Upper lobe of left lung (tissue), 4 donors: ENCODE measurements around the gene EEF1AKMT3.
A peak's percentile ranks its signal among the peaks of the same experiment; 100 is the strongest.

ENCODE experiments used
- POLR2A ChIP-seq, 4 donors: fragments of 450-650 bp; IDR thresholded peaks; one replicate each; pipeline ENCODE4 v1.5.1; 2016 to 2017; ENCODE audit warnings: antibody characterized with exemption in 4 of 4, mild to moderate bottlenecking in 2 of 4
- POLR2AphosphoS5 ChIP-seq, 2 donors: sonication (generic); formaldehyde crosslinking; IDR thresholded peaks; one replicate each; pipeline ENCODE4 v1.5.1; 2017; ENCODE audit warnings: antibody characterized with exemption in 2 of 2
- TF ChIP-seq, protein P1 (sequence below), 6 experiments: fragments of 450-650 bp in 4 of 6; fragments of 200-600 bp in 2 of 6; sonication (generic) in 2 of 6; IDR thresholded peaks; one replicate each; pipeline ENCODE4 v1.5.1; 2016 to 2019; ENCODE audit warnings: antibody characterized with exemption in 6 of 6

DNA sequence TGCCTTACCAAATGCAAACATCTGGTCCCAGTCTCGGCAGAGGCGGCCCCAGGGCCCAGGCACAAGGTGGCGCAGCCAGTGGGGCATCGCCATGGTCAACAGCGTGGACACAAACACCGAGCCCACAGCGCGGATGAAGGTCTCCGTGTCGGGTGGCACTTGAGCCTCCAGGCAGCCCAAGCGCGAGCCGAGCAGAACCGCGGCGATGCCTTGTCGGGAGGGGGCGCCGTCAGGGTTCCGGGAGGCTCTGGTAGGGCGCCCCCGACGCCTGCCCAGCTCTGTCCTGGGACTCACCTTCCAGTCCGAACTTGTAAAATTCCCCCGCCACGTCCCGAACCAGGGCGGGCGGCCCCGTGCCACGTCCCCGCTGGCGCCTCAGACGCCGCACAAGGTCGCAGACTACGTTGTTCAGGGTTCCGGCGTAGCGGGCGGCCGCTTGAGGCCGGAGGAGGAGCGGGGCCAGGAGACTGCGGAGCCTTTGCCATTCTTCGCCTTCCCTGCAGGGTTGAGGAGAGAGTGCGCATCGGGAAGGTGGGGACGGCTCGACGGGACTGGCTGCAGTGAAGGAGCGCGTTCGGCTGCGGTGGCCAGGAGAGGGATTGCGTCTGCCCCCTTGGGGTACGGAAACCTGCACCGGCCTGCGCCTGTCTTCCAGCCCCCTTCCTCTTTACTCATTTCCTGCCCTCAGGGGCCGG is 7.3 kb upstream of the EEF1AKMT3 start:
- TF ChIP-seq, protein P1, sequence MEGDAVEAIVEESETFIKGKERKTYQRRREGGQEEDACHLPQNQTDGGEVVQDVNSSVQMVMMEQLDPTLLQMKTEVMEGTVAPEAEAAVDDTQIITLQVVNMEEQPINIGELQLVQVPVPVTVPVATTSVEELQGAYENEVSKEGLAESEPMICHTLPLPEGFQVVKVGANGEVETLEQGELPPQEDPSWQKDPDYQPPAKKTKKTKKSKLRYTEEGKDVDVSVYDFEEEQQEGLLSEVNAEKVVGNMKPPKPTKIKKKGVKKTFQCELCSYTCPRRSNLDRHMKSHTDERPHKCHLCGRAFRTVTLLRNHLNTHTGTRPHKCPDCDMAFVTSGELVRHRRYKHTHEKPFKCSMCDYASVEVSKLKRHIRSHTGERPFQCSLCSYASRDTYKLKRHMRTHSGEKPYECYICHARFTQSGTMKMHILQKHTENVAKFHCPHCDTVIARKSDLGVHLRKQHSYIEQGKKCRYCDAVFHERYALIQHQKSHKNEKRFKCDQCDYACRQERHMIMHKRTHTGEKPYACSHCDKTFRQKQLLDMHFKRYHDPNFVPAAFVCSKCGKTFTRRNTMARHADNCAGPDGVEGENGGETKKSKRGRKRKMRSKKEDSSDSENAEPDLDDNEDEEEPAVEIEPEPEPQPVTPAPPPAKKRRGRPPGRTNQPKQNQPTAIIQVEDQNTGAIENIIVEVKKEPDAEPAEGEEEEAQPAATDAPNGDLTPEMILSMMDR (IDR thresholded peaks at IDR 0.05), result peak in 4 of 6 experiments; percentile 14 to 33 (median 24)
- TF ChIP-seq POLR2A (IDR thresholded peaks at IDR 0.05) (no peak), POLR2AphosphoS5 (IDR thresholded peaks at IDR 0.05) (no peak)
